NCI-H146 treated with DMSO at 0.1 percent for 48 hours (cell line): ENCODE measurements around the gene RHOBTB3.
"Not testable (repeated sequence)": the region's sequence is repeated elsewhere in the genome, so short reads cannot be mapped to it uniquely, and the experiment has no call there.

ENCODE experiments used
- DNase-seq: peaks from one replicate; lab custom pipeline; 2025; ENCODE audit not compliant: unreplicated experiment; lab: John Stamatoyannopoulos, UW

RHOBTB3 gene

GRCh38 chr5:95798545-95798944 is 67.4 kb downstream of the RHOBTB3 start:
- DNase-seq = no peak

- DNase-seq = no peak
Observed at GRCh38 chr5:95799191-95799835, 68.2 kb downstream of the RHOBTB3 start.

- DNase-seq = no peak
Observed at GRCh38 chr5:95800553-95800952, 69.4 kb downstream of the RHOBTB3 start.

- no peak for DNase-seq
Observed at GRCh38 chr5:95801532-95801931, 70.4 kb downstream of the RHOBTB3 start.

- DNase-seq = no peak
Observed at GRCh38 chr5:95801961-95802360, 70.8 kb downstream of the RHOBTB3 start.

- DNase-seq = no peak
Observed at GRCh38 chr5:95803271-95804148, 72.4 kb downstream of the RHOBTB3 start.

GRCh38 chr5:95804736-95805539 is 73.8 kb downstream of the RHOBTB3 start:
- no peak for DNase-seq

- DNase-seq = no peak
Observed at GRCh38 chr5:95806687-95807086, 75.6 kb downstream of the RHOBTB3 start.

- DNase-seq = no peak
Observed at GRCh38 chr5:95808013-95808685, 77.0 kb downstream of the RHOBTB3 start.

- no peak for DNase-seq
Observed at GRCh38 chr5:95808686-95809413, 77.7 kb downstream of the RHOBTB3 start.

- DNase-seq = no peak
Observed at GRCh38 chr5:95809414-95809960, 78.4 kb downstream of the RHOBTB3 start.

- DNase-seq = no peak
Observed at GRCh38 chr5:95810305-95811125, 79.4 kb downstream of the RHOBTB3 start.

GRCh38 chr5:95811126-95811423 is 79.9 kb downstream of the RHOBTB3 start:
- not testable (repeated sequence) for DNase-seq

GRCh38 chr5:95811461-95812073 is 80.4 kb downstream of the RHOBTB3 start:
- not testable (repeated sequence) for DNase-seq

- DNase-seq = no peak
Observed at GRCh38 chr5:95812074-95812471, 80.9 kb downstream of the RHOBTB3 start.

GRCh38 chr5:95813035-95813434 is 81.9 kb downstream of the RHOBTB3 start:
- DNase-seq = not testable (repeated sequence)

GRCh38 chr5:95815155-95815729 is 84.1 kb downstream of the RHOBTB3 start:
- DNase-seq = no peak

- no peak for DNase-seq
Observed at GRCh38 chr5:95816341-95816740, 85.2 kb downstream of the RHOBTB3 start.

GRCh38 chr5:95816776-95817175 is 85.6 kb downstream of the RHOBTB3 start:
- no peak for DNase-seq
